ENCODE data around the gene BUD31.

BUD31 gene

DNA sequence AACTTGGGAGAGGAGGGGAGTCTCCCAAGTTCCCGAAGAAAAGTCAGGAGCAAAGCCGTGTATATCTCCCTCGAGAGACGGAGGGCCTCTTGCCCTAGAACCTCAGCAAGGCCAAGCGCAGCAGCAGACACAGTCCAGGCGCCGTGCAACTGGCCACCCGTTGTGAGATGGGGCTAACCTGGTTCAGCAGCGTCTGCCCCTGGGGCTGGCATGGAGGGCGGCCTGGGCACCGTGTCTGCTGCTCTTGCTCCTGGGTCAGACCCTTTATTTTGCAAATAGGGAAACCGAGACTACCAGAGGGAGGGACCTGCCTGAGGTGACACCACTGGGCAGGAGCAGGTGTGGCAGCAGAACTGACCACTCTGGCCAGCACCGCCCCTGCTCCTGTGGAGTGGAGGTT, 43.8 kb downstream of the BUD31 start:
- no peak for ATAC-seq (ENCODE audit: low read depth)
- no peak for DNase-seq (ENCODE audit: low spot score)
- H3K9me3 ChIP-seq (ENCODE audit: severe bottlenecking) = no peaks in the 10 kb centered on the region
- no peaks in the 10 kb centered on the region for H3K27me3 ChIP-seq (ENCODE audit: insufficient read depth, poor library complexity, severe bottlenecking)
- TF ChIP-seq, protein P1, sequence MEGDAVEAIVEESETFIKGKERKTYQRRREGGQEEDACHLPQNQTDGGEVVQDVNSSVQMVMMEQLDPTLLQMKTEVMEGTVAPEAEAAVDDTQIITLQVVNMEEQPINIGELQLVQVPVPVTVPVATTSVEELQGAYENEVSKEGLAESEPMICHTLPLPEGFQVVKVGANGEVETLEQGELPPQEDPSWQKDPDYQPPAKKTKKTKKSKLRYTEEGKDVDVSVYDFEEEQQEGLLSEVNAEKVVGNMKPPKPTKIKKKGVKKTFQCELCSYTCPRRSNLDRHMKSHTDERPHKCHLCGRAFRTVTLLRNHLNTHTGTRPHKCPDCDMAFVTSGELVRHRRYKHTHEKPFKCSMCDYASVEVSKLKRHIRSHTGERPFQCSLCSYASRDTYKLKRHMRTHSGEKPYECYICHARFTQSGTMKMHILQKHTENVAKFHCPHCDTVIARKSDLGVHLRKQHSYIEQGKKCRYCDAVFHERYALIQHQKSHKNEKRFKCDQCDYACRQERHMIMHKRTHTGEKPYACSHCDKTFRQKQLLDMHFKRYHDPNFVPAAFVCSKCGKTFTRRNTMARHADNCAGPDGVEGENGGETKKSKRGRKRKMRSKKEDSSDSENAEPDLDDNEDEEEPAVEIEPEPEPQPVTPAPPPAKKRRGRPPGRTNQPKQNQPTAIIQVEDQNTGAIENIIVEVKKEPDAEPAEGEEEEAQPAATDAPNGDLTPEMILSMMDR (IDR thresholded peaks at IDR 0.05; ENCODE audit: poor library complexity, severe bottlenecking) = no peak
- H3K4me3 ChIP-seq (ENCODE audit: severe bottlenecking) = no peak overlapping the region
- H3K27ac ChIP-seq (ENCODE audit: poor library complexity, severe bottlenecking) = no peak overlapping the region
- peaks cover 87% of the 10 kb centered on the region for H3K36me3 ChIP-seq (ENCODE audit: low read depth)
- no peaks in the 10 kb centered on the region for H3K4me1 ChIP-seq (ENCODE audit: insufficient read depth, poor library complexity, severe bottlenecking)

DNA sequence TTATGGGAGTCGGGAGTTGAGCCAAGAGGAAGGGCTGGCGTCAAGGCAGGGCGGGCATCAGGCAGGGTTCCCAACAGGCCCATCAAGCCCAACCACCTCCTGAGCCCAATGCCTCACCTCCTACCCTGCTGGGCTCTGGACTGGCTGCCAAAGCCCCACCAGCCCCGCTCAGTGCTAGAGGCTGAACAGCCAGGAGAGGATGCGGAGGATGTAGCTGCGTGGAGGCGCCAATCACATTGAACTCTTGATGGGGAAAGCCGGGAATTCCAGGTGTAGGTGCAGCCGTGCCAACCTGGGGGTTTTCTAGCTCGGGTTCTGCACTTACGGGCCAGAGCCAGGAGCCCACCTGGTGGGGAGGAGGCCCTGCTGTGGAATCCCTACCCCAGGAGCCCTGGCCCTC, 44.3 kb downstream of the BUD31 start:
- Histone ChIP-seq H3K9me3 (ENCODE audit: severe bottlenecking) (no peaks in the 10 kb centered on the region), H3K36me3 (ENCODE audit: low read depth) (peaks cover 87% of the 10 kb centered on the region), H3K27ac (ENCODE audit: poor library complexity, severe bottlenecking) (no peak overlapping the region), H3K4me1 (ENCODE audit: insufficient read depth, poor library complexity, severe bottlenecking) (no peaks in the 10 kb centered on the region), H3K4me3 (ENCODE audit: severe bottlenecking) (no peak overlapping the region), H3K27me3 (ENCODE audit: insufficient read depth, poor library complexity, severe bottlenecking) (no peaks in the 10 kb centered on the region)
- ATAC-seq (ENCODE audit: low read depth) (no peak), DNase-seq (ENCODE audit: low spot score) (no peak)
- TF ChIP-seq, protein P1 (IDR thresholded peaks at IDR 0.05; ENCODE audit: poor library complexity, severe bottlenecking) = no peak

DNA sequence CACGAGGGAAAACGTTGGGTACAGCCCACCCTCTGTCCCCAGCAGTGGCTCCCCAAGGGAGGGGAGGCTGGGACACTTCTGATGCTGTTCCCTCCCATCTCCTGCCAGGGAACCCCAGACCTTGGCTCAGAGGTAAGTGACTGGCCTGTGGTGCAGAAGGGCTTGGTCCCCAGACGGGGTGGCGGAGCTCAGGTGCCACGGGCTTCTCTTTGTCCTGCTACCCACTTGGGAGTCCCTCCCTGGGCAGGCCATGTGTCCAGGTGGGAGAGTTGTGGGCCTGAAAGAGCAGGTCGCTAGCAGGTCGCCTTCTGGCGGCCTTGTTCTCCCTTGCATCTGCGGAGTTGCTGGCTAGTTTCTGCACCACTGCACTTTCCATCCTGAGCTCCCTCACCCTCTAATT, 47.1 kb downstream of the BUD31 start:
- Histone ChIP-seq H3K4me3 (ENCODE audit: severe bottlenecking) (no peak overlapping the region), H3K27me3 (ENCODE audit: insufficient read depth, poor library complexity, severe bottlenecking) (no peaks in the 10 kb centered on the region), H3K36me3 (ENCODE audit: low read depth) (peaks cover 87% of the 10 kb centered on the region), H3K4me1 (ENCODE audit: insufficient read depth, poor library complexity, severe bottlenecking) (no peaks in the 10 kb centered on the region), H3K9me3 (ENCODE audit: severe bottlenecking) (no peaks in the 10 kb centered on the region), H3K27ac (ENCODE audit: poor library complexity, severe bottlenecking) (no peak overlapping the region)
- ATAC-seq (ENCODE audit: low read depth) (no peak), DNase-seq (ENCODE audit: low spot score) (no peak)
- TF ChIP-seq, protein P1 (IDR thresholded peaks at IDR 0.05; ENCODE audit: poor library complexity, severe bottlenecking) = no peak

DNA sequence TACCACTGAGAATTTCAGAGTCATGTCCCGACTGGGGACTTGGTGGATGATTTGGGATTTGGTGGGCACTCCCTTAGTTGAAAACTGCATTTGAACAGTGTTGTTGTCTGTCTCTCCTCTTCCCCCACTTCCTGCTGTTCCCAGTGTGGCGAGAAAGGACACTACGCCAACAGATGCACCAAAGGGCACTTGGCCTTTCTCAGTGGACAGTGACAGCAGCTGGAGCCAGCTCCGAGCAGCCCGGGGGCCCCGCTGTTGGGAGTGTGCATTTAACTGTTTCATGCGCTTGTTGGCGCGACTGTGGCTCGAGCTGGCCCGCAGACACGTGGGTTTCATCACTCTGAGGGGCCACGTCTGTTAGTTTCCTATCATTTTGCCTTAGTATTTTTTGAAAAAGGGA, 47.5 kb downstream of the BUD31 start:
- Histone ChIP-seq H3K4me3 (ENCODE audit: severe bottlenecking) (no peak overlapping the region), H3K4me1 (ENCODE audit: insufficient read depth, poor library complexity, severe bottlenecking) (no peaks in the 10 kb centered on the region)
- no peak for DNase-seq (ENCODE audit: low spot score)

DNA sequence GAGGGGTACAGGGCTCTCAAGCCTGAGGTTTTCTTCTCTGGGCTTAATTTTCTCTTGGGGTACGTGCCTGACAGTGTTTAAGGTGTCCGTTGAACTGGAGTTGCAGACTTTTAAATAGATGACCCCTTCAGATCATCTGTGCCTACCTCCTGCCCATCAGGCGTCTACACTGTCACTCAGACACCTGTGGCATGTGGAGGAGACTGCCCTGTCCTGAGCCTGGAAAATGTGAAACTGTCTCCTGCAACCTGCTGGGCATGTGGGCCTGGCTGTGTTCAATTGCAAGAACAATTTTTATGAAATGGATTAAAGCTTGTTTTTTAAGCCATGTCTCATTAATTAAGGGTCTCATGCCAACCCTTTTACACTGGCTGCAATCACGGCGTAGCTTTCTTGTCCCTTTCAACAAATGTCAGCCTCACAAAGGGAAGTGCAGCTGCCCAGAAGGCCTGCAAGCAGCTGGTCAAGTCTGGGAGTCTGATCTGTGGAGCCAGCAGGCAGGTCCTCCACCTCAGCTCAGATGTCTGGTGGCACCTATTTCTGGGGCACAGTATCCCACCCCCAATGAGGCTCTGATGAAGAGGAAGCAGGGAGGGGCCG, 48.4 kb downstream of the BUD31 start:
- Histone ChIP-seq H3K4me1 (ENCODE audit: insufficient read depth, poor library complexity, severe bottlenecking) (no peaks in the 10 kb centered on the region), H3K9me3 (ENCODE audit: severe bottlenecking) (no peaks in the 10 kb centered on the region), H3K27me3 (ENCODE audit: insufficient read depth, poor library complexity, severe bottlenecking) (no peaks in the 10 kb centered on the region), H3K27ac (ENCODE audit: poor library complexity, severe bottlenecking) (no peak overlapping the region), H3K36me3 (ENCODE audit: low read depth) (peaks cover 87% of the 10 kb centered on the region), H3K4me3 (ENCODE audit: severe bottlenecking) (no peak overlapping the region)
- ATAC-seq (ENCODE audit: low read depth) (no peak), DNase-seq (ENCODE audit: low spot score) (no peak)
- TF ChIP-seq, protein P1 (IDR thresholded peaks at IDR 0.05; ENCODE audit: poor library complexity, severe bottlenecking) = no peak

More for the DNA sequence above, 47.5 kb downstream of the BUD31 start:
- no peaks in the 10 kb centered on the region for H3K27me3 ChIP-seq (ENCODE audit: insufficient read depth, poor library complexity, severe bottlenecking)
- TF ChIP-seq, protein P1 (IDR thresholded peaks at IDR 0.05; ENCODE audit: poor library complexity, severe bottlenecking) = no peak
- H3K27ac ChIP-seq (ENCODE audit: poor library complexity, severe bottlenecking) = no peak overlapping the region
- H3K36me3 ChIP-seq (ENCODE audit: low read depth) = peaks cover 87% of the 10 kb centered on the region
- ATAC-seq (ENCODE audit: low read depth) = no peak
- no peaks in the 10 kb centered on the region for H3K9me3 ChIP-seq (ENCODE audit: severe bottlenecking)
